K562 (cell line): ENCODE results near the gene UBE2N. TPM values are rescaled to one million over a fixed set of nuclear protein-coding genes. Genes with fewer than 3 reads are reported as not detected.

Source experiments
- ATF1 ChIP-seq, 2 experiments: fragments of 450-650 bp in 1 of 2; IDR thresholded peaks; 2 replicates each; pipeline ENCODE4 v1.6.1; 2016; ENCODE audit warnings: missing compliant biosample characterization in 1 of 2, missing genetic modification characterization in 1 of 2
- BDP1 ChIP-seq: IDR thresholded peaks from 3 replicates; pipeline ENCODE4 v1.6.1; 2011; ENCODE audit not compliant: insufficient read length, insufficient read depth
- BRD4 ChIP-seq: fragments of 200-600 bp; sonication (generic); IDR thresholded peaks from 2 replicates; pipeline ENCODE4 v1.6.1; 2017; ENCODE audit warnings: inconsistent platforms
- FOXJ3 ChIP-seq: sonication (generic); formaldehyde crosslinking; IDR thresholded peaks from 2 replicates; pipeline ENCODE4 v1.4.0; 2020; ENCODE audit warnings: mild to moderate bottlenecking, missing genetic modification reagents
- GABPB1 ChIP-seq: sonication (generic); formaldehyde crosslinking; IDR thresholded peaks from 2 replicates; pipeline ENCODE4 v1.8.0; 2022; ENCODE audit warnings: mild to moderate bottlenecking, missing genetic modification reagents
- PURB ChIP-seq: sonication (generic); formaldehyde crosslinking; IDR thresholded peaks from 2 replicates; pipeline ENCODE4 v1.9.0; 2021; ENCODE audit warnings: low read depth, mild to moderate bottlenecking, missing genetic modification reagents
- REST ChIP-seq, 2 experiments: fragments of 450-650 bp; formaldehyde crosslinking in 1 of 2; IDR thresholded peaks; 2 replicates each; pipeline versions ENCODE4 v1.4.0 to v1.6.1; 2014 to 2020; ENCODE audit warnings: mild to moderate bottlenecking in 2 of 2, borderline replicate concordance in 1 of 2, low read depth in 1 of 2
- TBL1XR1 ChIP-seq, 2 experiments: IDR thresholded peaks; 2 replicates each; pipeline ENCODE4 v1.6.1; 2012; ENCODE audit warnings: improper control_type of control experiment in 2 of 2, low read length in 2 of 2, mild to moderate bottlenecking in 1 of 2
- TFAP4 ChIP-seq: sonication (generic); formaldehyde crosslinking; IDR thresholded peaks from 2 replicates; pipeline ENCODE4 v1.8.0; 2022; ENCODE audit warnings: missing genetic modification reagents, mild to moderate bottlenecking, moderate library complexity, borderline replicate concordance
- ZEB2 ChIP-seq: fragments of 450-650 bp; IDR thresholded peaks from 2 replicates; pipeline ENCODE4 v1.6.1; 2016
- ZNF140 ChIP-seq: fragments of 250-450 bp; sonication (Bioruptor Pico); IDR thresholded peaks from 2 replicates; pipeline ENCODE4 v1.8.0; 2021; ENCODE audit warnings: moderate library complexity, mild to moderate bottlenecking, inconsistent platforms
- ZNF592 ChIP-seq: fragments of 450-650 bp; IDR thresholded peaks from 2 replicates; pipeline ENCODE4 v1.6.1; 2017; ENCODE audit warnings: antibody characterized with exemption, mild to moderate bottlenecking
- ZNF75A ChIP-seq: fragments of 450-650 bp; formaldehyde crosslinking; IDR thresholded peaks from 2 replicates; pipeline ENCODE4 v1.4.0; 2020; ENCODE audit warnings: mild to moderate bottlenecking
- polyA plus RNA-seq, 8 experiments: library from polyadenylated mRNA; depleted of rRNA in 4 of 8; stranded (reverse) in 5 of 8; unstranded in 3 of 8; fragments of >200 nt; fragmentation: Nextera tagmentation in 2 of 8; fragmentation: Illumina TruSeq in 1 of 8; extraction: Ambion mirVana in 2 of 8; extraction: Trizol in 1 of 8; gene quantifications; 2 replicates each; pipeline versions ENCODE4 v1.2.1 to v1.2.3, GENCODE V29; 2011 to 2014; ENCODE audit warnings: inconsistent platforms in 1 of 8, missing spikeins in 1 of 8
- total RNA-seq, 7 experiments: library from RNA; depleted of rRNA in 6 of 7; stranded (reverse); fragments of >200 nt in 6 of 7; fragmentation: Illumina TruSeq in 2 of 7; extraction: Trizol in 2 of 7; gene quantifications; 2 replicates each; pipeline versions ENCODE4 v1.2.1 to v1.2.3, GENCODE V29; 2011 to 2021; ENCODE audit warnings: low replicate concordance in 1 of 7

UBE2N gene
- total and polyA plus RNA-seq, 9 of the 15 experiments (the other 6 are each of a cell fraction or from before 2014, with no cell fraction given): 189 to 826 (median 260) TPM

- TF ChIP-seq REST (IDR thresholded peaks at IDR 0.05; ENCODE audit: borderline replicate concordance) (no peak), REST (CRISPR knock-in tag; IDR thresholded peaks at IDR 0.05; ENCODE audit: low read depth) (no peak; the same call in 1 of the 2 replicates), TFAP4 (CRISPR knock-in tag) (peak; percentile 54; the same call in 1 of the 2 replicates), PURB (no peak), ZNF140 (CRISPR knock-in tag) (no peak), TBL1XR1 (IDR thresholded peaks at IDR 0.05; ENCODE audit: low read length in 2 of 2) (no peak), ZNF75A (CRISPR knock-in tag) (no peak), ZEB2 (no peak), FOXJ3 (no peak), GABPB1 (CRISPR knock-in tag) (peak; percentile 95), ATF1 (CRISPR knock-in tag; IDR thresholded peaks at IDR 0.05) (no peak; the same call in 1 of the 2 replicates), ATF1 (tag; IDR thresholded peaks at IDR 0.05) (peak; percentile 93), BDP1 (no peak), BRD4 (no peak), ZNF592 (peak; percentile 59)
These were observed at the start of gene UBE2N (continued) for GRCh38 chr12:93441617-93442410.
